RKO (cell line): ENCODE data around the gene SLC30A9.

Experiments used
- DNase-seq: peaks from one replicate; pipeline ENCODE4 v3.0.0-alpha.2; 2016; ENCODE audit warnings: low spot score

Gene SLC30A9

DNA sequence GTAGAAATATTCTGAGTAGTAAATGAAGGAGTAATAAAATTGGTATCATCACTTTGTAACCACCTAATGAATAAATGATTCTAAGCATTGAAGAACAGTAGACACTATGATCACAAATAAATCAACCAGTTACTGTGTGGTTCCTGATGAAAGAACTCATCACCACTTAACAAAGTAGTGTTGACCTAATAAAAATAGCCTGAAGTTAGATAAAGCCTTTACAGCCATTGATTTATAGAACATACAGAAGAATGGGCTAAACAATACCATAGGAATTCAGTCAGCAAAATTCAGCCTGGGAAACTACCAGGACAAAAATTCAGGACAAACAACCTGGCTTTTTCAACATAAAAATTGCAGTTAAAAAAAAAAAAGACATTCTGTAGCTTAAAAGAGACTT, 9.0 kb downstream of the SLC30A9 start:
- no peak for DNase-seq

- no peak for DNase-seq
These were observed 17.9 kb downstream of the SLC30A9 start for GRCh38 chr4:42008011-42008786.

DNA sequence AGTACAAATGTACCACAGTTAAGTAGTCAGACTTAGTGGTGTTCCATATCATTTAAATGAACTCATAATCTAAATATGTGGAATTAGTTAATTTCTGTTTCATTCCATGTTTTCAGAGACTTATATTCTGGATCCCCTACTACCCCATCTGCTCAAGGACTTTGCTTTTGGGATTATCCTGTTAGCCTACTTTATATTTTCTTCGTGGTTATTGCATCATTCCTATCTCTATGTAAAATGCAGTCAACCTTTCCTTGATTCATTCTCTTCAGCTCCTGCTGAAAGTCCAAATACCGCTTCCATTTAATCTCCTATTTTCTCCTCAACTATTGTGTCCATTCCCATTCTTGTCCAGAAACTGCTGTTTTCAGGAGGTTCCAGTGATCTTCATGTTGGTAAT, 25.1 kb downstream of the SLC30A9 start:
- no peak for DNase-seq

- no peak for DNase-seq
These were observed 28.1 kb downstream of the SLC30A9 start for GRCh38 chr4:42018451-42018850.

DNA sequence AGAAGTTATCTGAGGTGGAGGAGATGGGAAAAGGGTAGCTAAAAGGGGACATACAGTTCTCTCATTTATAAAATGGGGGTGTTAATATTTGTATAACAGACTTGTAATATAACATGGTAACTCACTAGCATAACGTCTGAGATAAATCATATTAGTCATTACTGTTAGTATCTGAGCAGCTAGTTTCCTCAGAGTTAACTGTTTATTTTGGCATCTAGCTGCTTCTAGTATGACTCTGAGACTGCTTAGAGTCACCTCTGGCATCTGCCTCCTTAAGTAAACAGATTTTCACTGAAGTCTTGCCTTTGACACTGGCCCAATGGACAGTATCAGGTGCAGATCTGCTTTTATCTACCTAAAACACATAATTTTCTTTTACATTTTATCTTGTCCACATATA, 58.1 kb downstream of the SLC30A9 start:
- peak; percentile 29 for DNase-seq

DNA sequence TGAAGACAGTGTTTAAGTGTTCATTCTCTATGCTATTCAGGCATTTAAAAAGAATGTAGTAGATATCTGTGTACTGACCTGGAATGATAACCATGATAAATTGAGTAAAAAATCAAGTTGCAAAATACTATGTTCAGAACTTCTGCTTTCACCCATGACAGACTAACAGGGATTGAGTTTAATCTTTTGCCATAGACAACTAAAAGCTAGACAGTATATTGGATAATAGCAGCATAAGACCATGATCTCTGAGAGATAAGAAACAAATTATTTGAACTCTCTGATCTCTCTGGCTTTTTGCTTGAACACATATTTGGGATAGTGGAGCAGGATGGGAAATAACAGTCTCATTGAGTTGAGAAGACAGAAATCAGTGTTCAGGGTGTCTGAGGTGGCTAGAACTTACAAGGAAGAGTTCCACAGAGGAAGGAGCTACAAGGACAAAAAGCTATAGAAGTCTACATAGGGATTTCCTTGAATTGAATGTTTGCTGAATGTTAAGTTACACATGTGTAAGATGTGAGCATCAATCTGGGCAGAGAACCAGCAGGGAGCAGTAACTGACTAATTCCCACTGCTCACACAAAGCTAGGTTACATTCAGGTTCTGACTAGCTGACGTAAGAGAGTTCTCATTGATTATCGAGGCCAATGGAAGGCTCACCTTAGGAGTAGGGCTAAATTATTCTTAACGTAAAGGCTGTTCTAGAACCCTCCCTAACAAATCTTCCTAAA, 60.4 kb downstream of the SLC30A9 start:
- DNase-seq: no peak

DNA sequence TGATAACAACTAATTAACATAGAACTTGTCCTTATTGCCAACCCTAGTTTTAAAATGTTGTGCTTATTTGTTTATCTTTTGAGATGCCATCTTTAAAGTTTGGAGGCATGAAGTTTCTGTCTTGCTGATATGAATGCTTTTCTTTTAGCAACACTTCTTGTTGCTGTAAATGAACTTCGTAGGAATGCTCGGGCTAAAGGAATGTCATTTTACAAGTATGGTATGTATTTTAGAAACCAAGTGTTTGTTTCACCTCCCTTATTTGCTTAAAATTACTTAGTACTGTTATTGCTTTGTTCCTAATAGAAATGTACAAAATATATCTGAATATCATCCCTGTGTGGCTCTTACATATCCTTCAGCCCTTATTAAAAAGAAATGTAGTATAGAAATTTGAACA, 76.1 kb downstream of the SLC30A9 start:
- DNase-seq: no peak

- DNase-seq: no peak
These were observed 76.9 kb downstream of the SLC30A9 start for GRCh38 chr4:42067264-42067663.

DNA sequence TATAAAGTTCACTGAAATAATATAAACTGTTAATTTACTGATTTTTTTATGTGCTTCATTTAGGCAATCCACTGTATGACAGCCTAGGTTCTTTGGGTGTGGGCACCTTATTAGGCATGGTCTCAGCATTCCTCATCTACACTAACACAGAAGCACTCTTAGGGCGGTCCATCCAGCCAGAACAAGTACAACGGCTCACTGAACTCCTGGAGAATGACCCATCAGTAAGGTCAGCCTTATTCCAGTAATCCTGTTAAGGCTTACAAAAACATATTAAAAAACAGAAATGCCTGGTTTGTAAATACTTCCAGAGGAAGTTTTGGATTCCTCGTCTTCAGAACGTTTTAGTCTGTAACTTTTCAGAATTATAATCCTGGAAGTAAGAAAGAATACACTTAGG, 80.1 kb downstream of the SLC30A9 start:
- no peak for DNase-seq

DNA sequence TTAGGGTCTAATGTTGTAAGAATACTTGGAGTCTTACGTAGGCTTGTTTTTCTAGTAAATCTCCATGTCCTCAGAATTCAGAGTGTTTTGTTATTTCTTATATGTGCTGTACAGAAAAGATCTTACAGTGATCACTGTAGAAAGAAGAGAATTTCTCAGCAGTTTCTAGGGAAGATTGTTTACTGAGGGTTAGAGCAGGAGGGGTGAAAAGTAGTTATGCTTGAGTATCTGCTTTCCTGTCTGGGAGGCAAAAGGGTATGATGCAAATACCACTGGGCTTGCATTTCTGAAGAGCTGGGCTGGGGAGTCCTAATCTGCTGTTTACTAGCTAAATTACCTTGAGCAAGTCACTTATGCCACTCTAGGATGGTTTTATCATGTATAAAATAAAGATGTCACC, 84.0 kb downstream of the SLC30A9 start:
- DNase-seq: no peak

DNA sequence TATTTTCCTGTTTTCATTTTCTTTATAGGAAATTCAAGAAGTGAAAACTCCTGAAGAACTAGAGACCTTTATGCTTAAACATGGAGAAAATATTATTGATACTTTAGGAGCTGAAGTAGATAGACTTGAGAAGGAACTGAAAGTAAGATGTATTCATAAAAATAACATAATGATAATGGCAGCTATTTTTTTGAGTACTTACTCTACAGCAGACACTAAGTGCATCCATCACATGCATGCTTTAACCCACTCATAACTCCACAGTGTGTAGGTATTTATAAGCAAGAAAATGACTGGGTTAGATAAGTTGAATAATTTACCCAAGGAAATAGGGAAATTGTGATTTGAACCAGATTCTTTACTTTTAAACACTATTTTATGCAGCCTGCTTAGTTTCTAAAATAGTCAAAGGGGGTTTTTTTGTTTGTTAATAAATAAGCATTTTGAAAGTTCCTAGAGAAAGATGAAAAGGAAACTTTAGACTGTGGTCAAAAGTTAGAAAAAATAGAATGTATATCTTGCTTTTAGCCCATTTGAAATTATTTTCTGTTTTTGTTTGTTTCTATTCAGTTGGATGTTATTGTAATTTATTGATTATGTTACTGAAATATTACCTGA, 88.0 kb downstream of the SLC30A9 start:
- DNase-seq: no peak

- DNase-seq: no peak
These were observed 90.0 kb downstream of the SLC30A9 start for GRCh38 chr4:42080306-42080705.

GRCh38 chr4:42083816-42084215, 93.5 kb downstream of the SLC30A9 start:
- no peak for DNase-seq

DNA sequence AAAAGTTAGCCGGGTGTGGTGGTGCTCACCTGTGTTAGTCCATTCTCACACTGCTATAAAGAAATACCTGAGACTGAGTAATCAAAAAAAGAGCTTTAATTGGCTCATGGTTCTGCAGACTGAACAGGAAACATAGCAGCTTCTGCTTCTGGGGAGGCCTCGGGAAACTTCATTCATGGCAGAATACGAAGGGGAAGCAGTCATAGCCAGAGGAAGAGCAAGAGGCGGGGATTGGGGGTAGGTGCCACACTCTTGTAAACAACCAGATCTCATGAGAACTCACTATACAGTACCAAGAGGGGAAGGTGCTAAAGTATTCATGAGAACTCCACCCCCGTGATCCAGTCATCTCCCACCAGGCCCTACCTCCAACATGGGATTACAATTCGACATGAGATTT, 98.1 kb downstream of the SLC30A9 start:
- no peak for DNase-seq

- DNase-seq: peak; percentile 58
These were observed 111.2 kb downstream of the SLC30A9 start for GRCh38 chr4:42101446-42101975.

- no peak for DNase-seq
These were observed 114.2 kb downstream of the SLC30A9 start for GRCh38 chr4:42104521-42104920.

DNA sequence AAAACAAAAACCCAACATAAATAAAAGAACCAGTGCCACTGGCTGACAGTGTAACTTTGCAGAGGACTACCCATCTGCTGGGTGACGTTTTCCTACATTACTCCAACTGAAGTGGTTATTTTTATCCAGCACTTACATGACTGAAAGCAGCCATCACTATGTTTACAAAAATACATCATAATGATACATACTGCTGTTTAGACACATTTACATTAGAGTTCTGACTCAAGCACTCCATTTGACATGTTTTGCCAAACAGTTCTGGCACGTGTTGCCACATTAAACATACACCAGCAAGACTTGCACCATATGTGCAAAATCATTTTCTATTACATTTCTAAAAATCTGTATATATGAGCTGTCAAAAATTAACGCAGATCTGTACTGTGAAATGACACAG, 122.5 kb downstream of the SLC30A9 start:
- no peak for DNase-seq

DNA sequence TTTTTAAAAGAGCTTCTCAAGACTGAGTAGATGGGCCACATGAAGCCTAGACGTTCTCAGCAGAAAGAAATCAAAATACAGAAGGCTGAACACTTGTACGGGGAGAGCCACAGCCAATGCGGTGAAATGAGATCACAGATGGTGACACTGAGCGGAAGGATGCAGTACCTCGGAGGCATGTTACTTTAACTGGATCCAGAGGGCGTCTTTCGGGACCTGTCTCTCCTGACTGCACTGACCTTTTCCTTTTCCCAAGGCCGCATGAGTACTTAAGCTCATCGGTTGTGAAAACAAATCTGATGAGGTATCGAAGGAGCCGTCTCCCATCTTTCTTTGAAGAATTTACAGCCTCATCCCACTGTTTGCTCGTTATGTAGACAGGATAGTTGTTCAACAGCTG, 129.6 kb downstream of the SLC30A9 start:
- DNase-seq: no peak

- DNase-seq: no peak
These were observed 131.9 kb downstream of the SLC30A9 start for GRCh38 chr4:42122237-42122636.

GRCh38 chr4:42123071-42123644, 132.8 kb downstream of the SLC30A9 start:
- DNase-seq: peak; percentile 25

- DNase-seq: no peak
These were observed 141.8 kb downstream of the SLC30A9 start for GRCh38 chr4:42132099-42132498.

GRCh38 chr4:42133006-42133405, 142.7 kb downstream of the SLC30A9 start:
- DNase-seq: no peak

DNA sequence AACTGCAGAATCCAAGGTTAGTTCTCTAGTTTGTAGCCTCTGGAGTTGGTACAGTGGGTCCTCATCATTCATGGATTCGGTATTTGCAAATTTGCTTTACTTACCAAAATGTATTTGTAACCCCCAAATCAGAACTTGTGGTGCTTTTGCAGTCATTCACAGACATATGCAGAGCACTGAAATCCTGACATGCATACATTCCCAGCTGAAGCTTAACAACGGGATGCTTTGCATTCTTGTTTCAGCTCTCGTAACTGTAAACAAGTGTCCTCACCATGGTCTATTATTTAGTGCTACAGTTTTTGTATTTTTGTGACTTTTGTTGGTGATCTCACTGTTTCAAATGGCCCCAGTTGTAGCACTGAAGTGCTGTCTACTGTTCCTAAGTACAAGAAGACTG, 146.0 kb downstream of the SLC30A9 start:
- no peak for DNase-seq
